ENCODE results near the gene RRP9. TPM values are rescaled to one million over a fixed set of nuclear protein-coding genes. Genes with fewer than 3 reads are reported as not detected.

The RRP9 gene
- total RNA-seq, 3 donors from 2014 or later (not counting 1 experiment from before 2014, with no cell fraction given), result 11.2 to 13.0 (median 12.7) TPM

DNA sequence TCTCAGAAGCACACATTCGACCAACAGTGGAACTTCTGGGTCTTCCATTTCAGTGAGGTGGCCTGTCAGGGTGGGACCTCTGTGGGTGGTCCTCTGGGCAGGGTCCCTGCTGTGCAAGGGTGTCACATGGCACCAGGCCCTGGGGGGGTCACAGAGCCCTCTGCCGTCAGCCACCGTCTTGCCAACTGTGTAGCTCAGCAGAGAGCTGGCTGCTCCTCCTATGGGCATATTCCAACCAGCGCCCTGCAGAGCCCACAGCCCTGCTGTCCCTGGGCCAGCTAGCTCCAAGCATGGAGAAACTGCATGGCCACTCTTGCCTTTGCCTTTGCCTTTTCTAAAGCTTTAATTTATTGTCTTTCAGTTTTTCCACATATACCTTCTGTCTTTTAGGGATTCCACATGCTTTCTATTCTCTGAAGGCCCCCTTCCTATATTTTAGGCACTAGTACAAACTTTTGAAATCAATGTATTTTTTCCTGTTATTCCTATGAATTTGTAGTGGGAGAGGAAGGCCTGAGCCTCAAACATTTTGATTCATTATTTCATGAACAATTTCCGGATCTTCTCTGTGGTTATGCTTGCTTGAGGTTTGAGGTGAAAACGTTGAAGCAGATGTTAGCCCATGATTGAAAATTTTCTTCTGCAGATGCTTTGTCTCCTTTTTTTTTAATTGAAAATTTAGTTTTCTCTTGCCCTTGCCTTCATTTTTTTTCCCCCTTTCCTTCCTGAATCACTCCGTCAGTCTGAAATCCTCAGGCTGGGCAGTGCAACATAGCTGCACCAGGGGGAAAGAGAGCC is 50.3 kb downstream of the RRP9 start:
- H3K27me3 ChIP-seq (ENCODE audit: control insufficient read depth, insufficient read depth, low read length), result peaks cover 4% of the 10 kb centered on the region
- no peak for ATAC-seq
- Mint-ChIP-seq H3K27ac (no peak overlapping the region), H3K27me3 (ENCODE audit: low read depth in 2 of 2) (peaks cover 24 to 43% of the 10 kb centered on the region in 2 donors), H3K4me3 (no peak overlapping the region), H3K36me3 (no peaks in the 10 kb centered on the region), H3K4me1 (peaks cover 5 to 11% of the 10 kb centered on the region in 2 donors), H3K9me3 (no peaks in the 10 kb centered on the region)
- H3K9me3 ChIP-seq (ENCODE audit: control insufficient read depth, insufficient read depth, low read length), result no peaks in the 10 kb centered on the region
- intact Hi-C loops (cut with micrococcal nuclease), result no loop called here
- H3K4me3 ChIP-seq (ENCODE audit: low read length), result no peak overlapping the region
- H3K27ac ChIP-seq (ENCODE audit: low read length), result no peak overlapping the region
- no peak for TF ChIP-seq CTCF (IDR thresholded peaks at IDR 0.05)
- H3K36me3 ChIP-seq (ENCODE audit: control insufficient read depth, insufficient read depth, low read length), result no peaks in the 10 kb centered on the region
- no peak for DNase-seq
- WGBS (ENCODE audit: insufficient coverage), result 60% methylated on average over 7 of the region's 7 CpGs
- no peaks in the 10 kb centered on the region for H3K4me1 ChIP-seq (ENCODE audit: control insufficient read depth, insufficient read depth, low read length)

DNA sequence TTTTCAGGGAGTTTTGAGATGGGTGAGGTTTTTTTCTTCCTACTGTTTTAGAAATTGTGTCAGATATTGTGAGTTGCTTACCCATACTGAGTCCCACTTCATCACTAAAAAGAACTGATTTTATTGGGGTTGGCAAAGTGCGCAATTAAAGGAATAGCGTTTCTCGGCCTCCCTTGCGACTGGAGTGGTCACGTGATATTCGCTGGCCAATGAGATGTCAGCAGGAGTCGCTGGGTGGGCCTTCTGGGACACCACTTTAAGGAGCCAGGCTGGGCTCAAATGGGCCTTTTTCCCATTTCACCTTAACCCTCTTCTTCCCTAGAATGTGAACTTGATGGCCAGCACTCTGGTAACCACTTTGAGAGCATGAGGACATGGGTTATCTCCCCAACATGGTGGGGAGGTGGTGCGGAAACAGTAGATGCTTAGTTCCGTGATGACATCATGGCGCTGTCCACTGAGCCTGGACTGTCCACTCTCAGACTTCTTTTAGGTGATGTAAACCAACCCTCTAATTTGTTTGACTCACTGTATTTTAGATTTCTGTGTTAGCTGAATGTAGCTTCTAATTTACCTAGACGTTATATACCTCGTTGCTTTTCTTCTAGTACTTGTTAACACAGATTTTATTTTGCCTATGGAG is 53.1 kb downstream of the RRP9 start:
- peaks cover 30 to 43% of the 10 kb centered on the region in 2 donors for H3K27me3 Mint-ChIP-seq (ENCODE audit: low read depth in 2 of 2)
- H3K9me3 Mint-ChIP-seq, result no peaks in the 10 kb centered on the region
- no peak overlapping the region for H3K27ac ChIP-seq (ENCODE audit: low read length)
- no peaks in the 10 kb centered on the region for H3K9me3 ChIP-seq (ENCODE audit: control insufficient read depth, insufficient read depth, low read length)
- peaks cover 5 to 11% of the 10 kb centered on the region in 2 donors for H3K4me1 Mint-ChIP-seq
- H3K36me3 ChIP-seq (ENCODE audit: control insufficient read depth, insufficient read depth, low read length), result no peaks in the 10 kb centered on the region
- H3K4me3 Mint-ChIP-seq, result no peak overlapping the region
- no peak for ATAC-seq
- no peak overlapping the region for H3K4me3 ChIP-seq (ENCODE audit: low read length)
- H3K4me1 ChIP-seq (ENCODE audit: control insufficient read depth, insufficient read depth, low read length), result no peaks in the 10 kb centered on the region
- no peaks in the 10 kb centered on the region for H3K36me3 Mint-ChIP-seq
- 96% methylated on average over 12 of the region's 12 CpGs for WGBS (ENCODE audit: insufficient coverage)
- TF ChIP-seq CTCF (IDR thresholded peaks at IDR 0.05), result no peak
- no peak for DNase-seq
- intact Hi-C loops (cut with micrococcal nuclease), result no loop called here
- H3K27ac Mint-ChIP-seq, result no peak overlapping the region
- H3K27me3 ChIP-seq (ENCODE audit: control insufficient read depth, insufficient read depth, low read length), result peaks cover 4% of the 10 kb centered on the region

DNA sequence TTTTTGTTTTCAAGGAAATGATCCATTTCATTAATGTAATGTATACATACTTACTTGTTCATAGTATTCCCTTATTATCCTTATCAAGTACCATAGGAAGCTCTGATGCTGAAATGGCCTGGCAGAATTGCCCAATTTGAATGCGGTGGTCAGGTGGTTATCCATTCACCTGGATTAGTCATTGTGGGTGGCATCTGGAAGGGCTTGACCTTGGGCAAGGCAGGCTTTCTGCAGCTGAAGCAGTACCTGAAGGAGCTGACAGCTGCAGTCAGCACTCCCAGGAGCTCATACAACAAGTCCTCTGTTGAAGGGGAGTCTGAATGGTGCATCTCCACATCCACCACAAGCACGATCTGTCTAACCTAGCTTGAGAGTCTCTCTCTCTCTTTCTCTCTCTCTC is 54.1 kb downstream of the RRP9 start:
- H3K36me3 ChIP-seq (ENCODE audit: control insufficient read depth, insufficient read depth, low read length), result no peaks in the 10 kb centered on the region
- no peak overlapping the region for H3K4me3 Mint-ChIP-seq
- H3K4me1 Mint-ChIP-seq, result peaks cover 5 to 11% of the 10 kb centered on the region in 2 donors
- no peak for ATAC-seq
- H3K36me3 Mint-ChIP-seq, result no peaks in the 10 kb centered on the region
- WGBS (ENCODE audit: insufficient coverage), result 94% methylated on average over 2 of the region's 2 CpGs
- no peaks in the 10 kb centered on the region for H3K9me3 ChIP-seq (ENCODE audit: control insufficient read depth, insufficient read depth, low read length)
- H3K9me3 Mint-ChIP-seq, result no peaks in the 10 kb centered on the region
- no peak overlapping the region for H3K27ac Mint-ChIP-seq
- no peaks in the 10 kb centered on the region for H3K4me1 ChIP-seq (ENCODE audit: control insufficient read depth, insufficient read depth, low read length)
- H3K27me3 ChIP-seq (ENCODE audit: control insufficient read depth, insufficient read depth, low read length), result peaks cover 4% of the 10 kb centered on the region
- intact Hi-C loops (cut with micrococcal nuclease), result no loop called here
- no peak overlapping the region for H3K27ac ChIP-seq (ENCODE audit: low read length)
- H3K27me3 Mint-ChIP-seq (ENCODE audit: low read depth in 2 of 2), result peaks cover 30 to 45% of the 10 kb centered on the region in 2 donors
- no peak for DNase-seq
- no peak overlapping the region for H3K4me3 ChIP-seq (ENCODE audit: low read length)
- TF ChIP-seq CTCF (IDR thresholded peaks at IDR 0.05), result no peak
